BLaER1 (cell line): ENCODE results near the gene SUN1.

Experiments
- H3K27ac ChIP-seq: shearing (Covaris generic); formaldehyde crosslinking; 2 replicates; pipeline ENCODE4 v1.8.1; 2022
- H3K27me3 ChIP-seq: shearing (Covaris generic); formaldehyde crosslinking; 2 replicates; pipeline ENCODE4 v1.8.1; 2022
- H3K36me3 ChIP-seq: shearing (Covaris generic); formaldehyde crosslinking; 2 replicates; pipeline ENCODE4 v1.8.1; 2022
- H3K4me1 ChIP-seq: shearing (Covaris generic); formaldehyde crosslinking; 2 replicates; pipeline ENCODE4 v1.8.1; 2022
- H3K4me2 ChIP-seq: shearing (Covaris generic); formaldehyde crosslinking; 2 replicates; pipeline ENCODE4 v1.8.1; 2022
- H3K4me3 ChIP-seq: shearing (Covaris generic); formaldehyde crosslinking; 2 replicates; pipeline ENCODE4 v1.8.1; 2022
- H3K9ac ChIP-seq: shearing (Covaris generic); formaldehyde crosslinking; 2 replicates; pipeline ENCODE4 v1.8.1; 2022
- H3K9me3 ChIP-seq: shearing (Covaris generic); formaldehyde crosslinking; 2 replicates; pipeline ENCODE4 v1.8.1; 2022
- H4K20me1 ChIP-seq: shearing (Covaris generic); formaldehyde crosslinking; 2 replicates; pipeline ENCODE4 v1.8.1; 2022
- Cebpa-rat ChIP-seq: shearing (Covaris generic); IDR thresholded peaks from 2 replicates; pipeline ENCODE4 v1.8.1; 2022

The SUN1 gene

DNA sequence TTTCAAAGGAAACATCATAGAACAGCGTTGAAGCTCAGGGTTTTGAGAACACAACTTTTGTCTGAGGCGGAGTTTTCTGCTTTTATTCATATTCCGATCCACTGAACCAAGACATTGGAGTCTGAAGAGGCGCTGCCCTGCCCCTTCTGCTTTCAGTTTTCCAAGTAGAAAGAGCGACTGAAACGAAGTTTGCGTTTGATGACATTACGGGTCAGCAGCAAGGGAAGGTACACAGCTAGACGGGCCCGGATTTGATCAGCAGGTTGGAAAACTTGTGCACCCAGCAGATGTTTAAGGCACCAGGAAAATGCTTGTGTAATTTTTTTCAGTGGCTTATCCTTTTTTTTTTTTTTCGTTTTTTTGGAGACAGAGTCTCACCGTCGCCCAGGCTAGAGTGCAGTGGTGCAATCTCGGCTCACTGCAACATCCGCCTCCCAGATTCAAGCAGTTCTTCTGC is 720 bp downstream of the SUN1 start:
- Histone ChIP-seq H3K4me2 (no peak overlapping the region), H4K20me1 (peaks cover 100% of the 10 kb centered on the region), H3K36me3 (peaks cover 63% of the 10 kb centered on the region), H3K27ac (no peak overlapping the region), H3K27me3 (no peaks in the 10 kb centered on the region), H3K4me3 (no peak overlapping the region), H3K9me3 (no peaks in the 10 kb centered on the region), H3K4me1 (peaks cover 72% of the 10 kb centered on the region), H3K9ac (no peak overlapping the region)
- no peak for TF ChIP-seq Cebpa-rat

- no peak overlapping the region for H3K9ac ChIP-seq
- no peaks in the 10 kb centered on the region for H3K27me3 ChIP-seq
- no peak overlapping the region for H3K4me3 ChIP-seq
- H3K9me3 ChIP-seq = no peaks in the 10 kb centered on the region
- no peak overlapping the region for H3K27ac ChIP-seq
- H4K20me1 ChIP-seq = peaks cover 100% of the 10 kb centered on the region
- no peak overlapping the region for H3K4me2 ChIP-seq
- H3K4me1 ChIP-seq = peaks cover 68% of the 10 kb centered on the region
- H3K36me3 ChIP-seq = peaks cover 67% of the 10 kb centered on the region
- no peak for TF ChIP-seq Cebpa-rat
Measured at GRCh38 chr7:833601-834258, 1.5 kb downstream of the SUN1 start.

GRCh38 chr7:834277-834676 is 2.0 kb downstream of the SUN1 start:
- Histone ChIP-seq H3K9ac (no peak overlapping the region), H3K36me3 (peaks cover 69% of the 10 kb centered on the region), H3K4me3 (no peak overlapping the region), H3K9me3 (no peaks in the 10 kb centered on the region), H4K20me1 (peaks cover 100% of the 10 kb centered on the region), H3K27me3 (no peaks in the 10 kb centered on the region), H3K4me2 (no peak overlapping the region), H3K27ac (no peak overlapping the region), H3K4me1 (peaks cover 63% of the 10 kb centered on the region)
- no peak for TF ChIP-seq Cebpa-rat

GRCh38 chr7:835021-835420 is 2.7 kb downstream of the SUN1 start:
- no peaks in the 10 kb centered on the region for H3K27me3 ChIP-seq
- no peak overlapping the region for H3K4me3 ChIP-seq
- H3K27ac ChIP-seq = no peak overlapping the region
- peaks cover 55% of the 10 kb centered on the region for H3K4me1 ChIP-seq
- peaks cover 95% of the 10 kb centered on the region for H4K20me1 ChIP-seq
- no peak for TF ChIP-seq Cebpa-rat
- no peak overlapping the region for H3K4me2 ChIP-seq
- peaks cover 77% of the 10 kb centered on the region for H3K36me3 ChIP-seq
- no peak overlapping the region for H3K9ac ChIP-seq
- no peaks in the 10 kb centered on the region for H3K9me3 ChIP-seq

- TF ChIP-seq Cebpa-rat = no peak
- H3K4me2 ChIP-seq = peak overlapping the region; percentile 55
- no peak overlapping the region for H3K4me3 ChIP-seq
- H3K4me1 ChIP-seq = peaks cover 48% of the 10 kb centered on the region
- no peaks in the 10 kb centered on the region for H3K9me3 ChIP-seq
- peaks cover 80% of the 10 kb centered on the region for H3K36me3 ChIP-seq
- no peak overlapping the region for H3K27ac ChIP-seq
- no peaks in the 10 kb centered on the region for H3K27me3 ChIP-seq
- peaks cover 92% of the 10 kb centered on the region for H4K20me1 ChIP-seq
- no peak overlapping the region for H3K9ac ChIP-seq
Measured at GRCh38 chr7:835485-836401, 3.5 kb downstream of the SUN1 start.

DNA sequence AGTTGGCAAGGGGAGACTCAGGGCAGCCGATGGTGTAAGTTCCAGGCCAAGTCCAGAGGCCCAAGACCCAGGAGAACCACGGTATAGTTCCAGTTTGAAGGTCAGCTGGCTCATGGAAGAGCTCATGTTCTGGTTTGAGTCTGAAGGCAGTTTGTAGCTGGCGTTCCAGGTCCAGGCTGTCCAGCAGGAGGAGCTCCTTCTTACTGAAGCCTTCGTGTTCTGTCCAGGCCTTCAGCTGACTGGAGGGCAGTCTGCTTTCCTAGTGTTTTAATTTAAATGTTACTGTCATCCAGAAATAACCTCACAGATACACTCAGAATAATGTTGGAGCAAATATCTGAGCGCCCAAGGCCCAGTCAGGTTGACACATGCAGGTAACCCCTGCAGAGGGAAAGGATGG is 4.2 kb downstream of the SUN1 start:
- Histone ChIP-seq H3K4me3 (no peak overlapping the region), H4K20me1 (peaks cover 85% of the 10 kb centered on the region), H3K27ac (no peak overlapping the region), H3K27me3 (no peaks in the 10 kb centered on the region), H3K9me3 (no peaks in the 10 kb centered on the region), H3K36me3 (peaks cover 84% of the 10 kb centered on the region), H3K9ac (no peak overlapping the region), H3K4me1 (peaks cover 41% of the 10 kb centered on the region), H3K4me2 (peak overlapping the region; percentile 55; the same call in 1 of the 2 replicates)
- no peak for TF ChIP-seq Cebpa-rat

- no peaks in the 10 kb centered on the region for H3K9me3 ChIP-seq
- H3K27ac ChIP-seq = no peak overlapping the region
- H3K36me3 ChIP-seq = peaks cover 88% of the 10 kb centered on the region
- no peak overlapping the region for H3K9ac ChIP-seq
- H3K4me3 ChIP-seq = no peak overlapping the region
- 0 out of 2 replicates have a peak overlapping the region, but pooled peaks have one; percentile 1 for H3K4me2 ChIP-seq
- peaks cover 36% of the 10 kb centered on the region for H3K4me1 ChIP-seq
- H3K27me3 ChIP-seq = no peaks in the 10 kb centered on the region
- no peak for TF ChIP-seq Cebpa-rat
- peaks cover 82% of the 10 kb centered on the region for H4K20me1 ChIP-seq
Measured at GRCh38 chr7:837001-837400, 4.7 kb downstream of the SUN1 start.

GRCh38 chr7:840001-840600 is 7.8 kb downstream of the SUN1 start:
- peaks cover 21% of the 10 kb centered on the region for H3K4me1 ChIP-seq
- H3K36me3 ChIP-seq = peaks cover 88% of the 10 kb centered on the region
- H3K27me3 ChIP-seq = no peaks in the 10 kb centered on the region
- H4K20me1 ChIP-seq = peaks cover 75% of the 10 kb centered on the region
- H3K27ac ChIP-seq = no peak overlapping the region
- H3K9ac ChIP-seq = no peak overlapping the region
- no peaks in the 10 kb centered on the region for H3K9me3 ChIP-seq
- no peak overlapping the region for H3K4me2 ChIP-seq
- H3K4me3 ChIP-seq = no peak overlapping the region
- TF ChIP-seq Cebpa-rat = no peak

DNA sequence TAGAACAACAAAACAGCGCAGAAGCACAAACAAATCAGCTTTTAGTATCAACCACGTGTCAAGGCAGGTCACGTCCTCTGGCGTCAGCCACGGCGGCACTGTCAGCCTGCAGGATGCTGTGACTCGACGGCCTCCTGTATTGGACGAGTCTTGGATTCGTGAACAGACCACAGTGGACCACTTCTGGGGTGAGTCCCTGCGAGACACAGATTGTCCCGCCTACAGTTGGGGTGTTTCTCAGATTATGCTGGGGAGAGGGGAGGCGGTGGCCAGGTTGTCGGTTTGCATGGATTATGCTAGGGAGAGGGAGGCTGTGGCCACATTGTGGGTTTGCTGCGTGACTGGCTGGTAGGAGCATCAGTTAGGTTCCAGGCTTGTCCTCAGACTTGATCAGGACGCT is 9.7 kb downstream of the SUN1 start:
- peaks cover 92% of the 10 kb centered on the region for H3K36me3 ChIP-seq
- no peaks in the 10 kb centered on the region for H3K27me3 ChIP-seq
- TF ChIP-seq Cebpa-rat = no peak
- peaks cover 58% of the 10 kb centered on the region for H4K20me1 ChIP-seq
- H3K4me1 ChIP-seq = peaks cover 2% of the 10 kb centered on the region
- no peak overlapping the region for H3K27ac ChIP-seq
- H3K9me3 ChIP-seq = peaks cover 3% of the 10 kb centered on the region; the same call in 1 of the 2 replicates
- H3K4me3 ChIP-seq = no peak overlapping the region
- H3K4me2 ChIP-seq = no peak overlapping the region
- H3K9ac ChIP-seq = no peak overlapping the region
